Lower lobe of right lung (tissue), 1 donor: ENCODE data around the gene PCYT1B. TPM values are rescaled to one million over a fixed set of nuclear protein-coding genes. Genes with fewer than 3 reads are reported as not detected.

Source experiments
- total RNA-seq: library from RNA; stranded (reverse); fragmentation: NEBNext Ultra II Directional; extraction: Animal tissue kit (Norgen Biotek cat#: 25700); gene quantifications from one replicate; pipeline ENCODE4 v1.2.1, GENCODE V29; 2021
- donor health status: DM: no; HTN: yes; CAD: no; lungs with severe emphysema.

The PCYT1B gene
- total RNA-seq, 1 donor from 2014 or later, result 1.2 TPM

Other genes with a start within 250 kb of the PCYT1B start
- gene PDK3, start 182.1 kb downstream of the PCYT1B start, total RNA-seq, result 22.3 TPM
- gene POLA1, start 46.6 kb upstream of the PCYT1B start, total RNA-seq, result 12.3 TPM